ENCODE data around the gene SLC25A22.

SLC25A22 gene

GRCh38 chr11:843818-844692 is 46.0 kb upstream of the SLC25A22 start:
- TF ChIP-seq MYC (IDR thresholded peaks at IDR 0.05; ENCODE audit: low read depth, low read length), result peak; percentile 86
- TF ChIP-seq POLR2A (IDR thresholded peaks at IDR 0.05; ENCODE audit: extremely low read depth, insufficient read length), result no peak
- peak; percentile 90 for TF ChIP-seq MAX (IDR thresholded peaks at IDR 0.05; ENCODE audit: low read depth, low read length)
- TF ChIP-seq, protein P1, sequence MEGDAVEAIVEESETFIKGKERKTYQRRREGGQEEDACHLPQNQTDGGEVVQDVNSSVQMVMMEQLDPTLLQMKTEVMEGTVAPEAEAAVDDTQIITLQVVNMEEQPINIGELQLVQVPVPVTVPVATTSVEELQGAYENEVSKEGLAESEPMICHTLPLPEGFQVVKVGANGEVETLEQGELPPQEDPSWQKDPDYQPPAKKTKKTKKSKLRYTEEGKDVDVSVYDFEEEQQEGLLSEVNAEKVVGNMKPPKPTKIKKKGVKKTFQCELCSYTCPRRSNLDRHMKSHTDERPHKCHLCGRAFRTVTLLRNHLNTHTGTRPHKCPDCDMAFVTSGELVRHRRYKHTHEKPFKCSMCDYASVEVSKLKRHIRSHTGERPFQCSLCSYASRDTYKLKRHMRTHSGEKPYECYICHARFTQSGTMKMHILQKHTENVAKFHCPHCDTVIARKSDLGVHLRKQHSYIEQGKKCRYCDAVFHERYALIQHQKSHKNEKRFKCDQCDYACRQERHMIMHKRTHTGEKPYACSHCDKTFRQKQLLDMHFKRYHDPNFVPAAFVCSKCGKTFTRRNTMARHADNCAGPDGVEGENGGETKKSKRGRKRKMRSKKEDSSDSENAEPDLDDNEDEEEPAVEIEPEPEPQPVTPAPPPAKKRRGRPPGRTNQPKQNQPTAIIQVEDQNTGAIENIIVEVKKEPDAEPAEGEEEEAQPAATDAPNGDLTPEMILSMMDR (IDR thresholded peaks at IDR 0.05; ENCODE audit: low read depth, low read length), result no peak
- DNase-seq (ENCODE audit: low read depth), result no peak
- H3K4me3 ChIP-seq (ENCODE audit: low read depth, low read length), result no peak overlapping the region

GRCh38 chr11:843086-843734 is 45.1 kb upstream of the SLC25A22 start:
- TF ChIP-seq POLR2A (IDR thresholded peaks at IDR 0.05; ENCODE audit: extremely low read depth, insufficient read length) (no peak), MAX (IDR thresholded peaks at IDR 0.05; ENCODE audit: low read depth, low read length) (no peak), MYC (IDR thresholded peaks at IDR 0.05; ENCODE audit: low read depth, low read length) (no peak)
- peak overlapping the region; percentile 35 for H3K4me3 ChIP-seq (ENCODE audit: low read depth, low read length)

DNA sequence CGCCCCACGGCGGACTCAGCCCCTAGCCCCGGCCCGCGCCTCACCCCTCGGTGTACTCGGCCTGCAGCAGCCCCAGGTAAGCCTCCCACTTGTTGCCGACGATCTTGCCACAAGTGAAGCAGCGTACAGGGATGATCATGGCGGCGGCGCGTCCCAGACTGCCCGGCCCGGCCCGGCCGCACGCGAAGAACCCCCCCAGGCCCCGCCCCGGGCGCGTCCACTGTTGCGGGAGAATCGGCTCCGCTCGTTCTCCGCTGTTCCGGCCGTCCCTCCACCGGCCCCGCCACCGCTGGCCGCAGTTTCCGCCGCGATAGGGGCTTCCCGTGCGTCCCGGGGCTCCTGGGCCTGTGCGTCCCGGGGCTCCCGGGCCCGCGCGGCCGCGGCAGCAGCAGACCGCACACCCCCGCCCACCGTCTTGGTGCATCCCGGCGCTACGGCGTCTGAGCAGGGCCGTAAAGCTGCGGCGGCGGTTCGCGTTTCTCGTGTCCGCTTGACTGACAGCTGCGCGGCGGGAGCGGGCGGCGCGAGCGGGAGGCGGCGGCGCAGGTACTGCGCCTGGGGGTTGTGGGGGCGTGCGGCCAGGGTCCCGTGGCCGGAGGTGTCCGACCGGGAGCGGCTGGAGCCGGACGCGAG is 44.4 kb upstream of the SLC25A22 start, which contains the start of the genes POLR2L and TSPAN4:
POLR2L (minus strand) TSS at position 160 of the 633 bp plus-strand sequence; CDS start at position 139, 21 bp downstream.
TSPAN4 (plus strand) TSS at position 483 of the 633 bp plus-strand sequence. CDS start 7,453 bp downstream, outside the sequence.
- TF ChIP-seq POLR2A (IDR thresholded peaks at IDR 0.05; ENCODE audit: extremely low read depth, insufficient read length), result peak; percentile 92
- peak; percentile 86 for TF ChIP-seq MAX (IDR thresholded peaks at IDR 0.05; ENCODE audit: low read depth, low read length)
- TF ChIP-seq, protein P1 (IDR thresholded peaks at IDR 0.05; ENCODE audit: low read depth, low read length), result no peak
- peak; percentile 62 for TF ChIP-seq MYC (IDR thresholded peaks at IDR 0.05; ENCODE audit: low read depth, low read length)
- peak; percentile 91 for DNase-seq (ENCODE audit: low read depth)
- peak within 1 kb of the TSS; percentile 89 for H3K4me3 ChIP-seq (ENCODE audit: low read depth, low read length)

More at GRCh38 chr11:843086-843734, 45.1 kb upstream of the SLC25A22 start:
- DNase-seq (ENCODE audit: low read depth), result no peak

- H3K4me3 ChIP-seq (ENCODE audit: low read depth, low read length), result peak overlapping the region; percentile 89
- peak; percentile 55 for DNase-seq (ENCODE audit: low read depth)
- TF ChIP-seq POLR2A (IDR thresholded peaks at IDR 0.05; ENCODE audit: extremely low read depth, insufficient read length), result no peak
- no peak for TF ChIP-seq MAX (IDR thresholded peaks at IDR 0.05; ENCODE audit: low read depth, low read length)
- TF ChIP-seq, protein P1 (IDR thresholded peaks at IDR 0.05; ENCODE audit: low read depth, low read length), result no peak
- TF ChIP-seq MYC (IDR thresholded peaks at IDR 0.05; ENCODE audit: low read depth, low read length), result no peak
Observed at GRCh38 chr11:841981-842369, 43.9 kb upstream of the SLC25A22 start.

DNA sequence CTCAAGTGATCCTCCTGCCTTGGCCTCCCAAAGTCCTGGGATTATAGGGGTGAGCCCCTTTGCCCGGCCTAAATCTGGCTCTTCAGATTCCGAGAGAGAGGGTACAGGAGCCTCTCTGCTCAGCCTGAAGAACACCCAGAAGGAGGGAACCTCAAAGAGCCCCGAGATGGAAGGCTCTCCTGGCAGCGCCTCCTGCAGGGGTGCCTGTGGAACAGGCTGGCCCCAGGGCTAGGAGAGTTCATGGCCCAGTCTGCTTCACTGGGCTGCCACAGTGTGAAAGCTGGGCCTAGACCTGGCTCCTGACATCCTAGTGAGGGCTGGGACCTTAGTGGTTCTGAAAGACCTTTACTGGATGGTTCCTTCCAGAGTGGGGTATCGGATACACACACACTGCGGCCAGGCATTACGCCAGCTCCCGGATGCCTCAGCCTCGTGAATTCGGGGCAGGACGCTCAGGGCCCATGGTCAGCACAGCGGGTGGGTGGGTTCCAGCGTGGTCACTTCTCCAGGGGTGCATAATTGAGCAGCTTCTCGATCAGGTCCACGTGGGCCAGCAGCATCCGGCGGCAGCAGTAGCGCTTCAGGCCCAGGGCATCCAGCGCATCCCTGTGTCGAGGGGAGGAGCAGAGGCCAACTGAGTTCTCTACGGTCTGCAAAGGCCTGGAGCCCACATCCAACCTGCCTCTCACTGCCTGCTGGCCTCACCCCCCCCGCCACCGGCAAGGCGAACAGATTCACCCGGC is 42.0 kb upstream of the SLC25A22 start:
- DNase-seq (ENCODE audit: low read depth), result no peak
- H3K4me3 ChIP-seq (ENCODE audit: low read depth, low read length), result no peak overlapping the region
- TF ChIP-seq, protein P1 (IDR thresholded peaks at IDR 0.05; ENCODE audit: low read depth, low read length), result peak; percentile 16
- no peak for TF ChIP-seq MYC (IDR thresholded peaks at IDR 0.05; ENCODE audit: low read depth, low read length)
